ENCODE data around the gene BABAM2. TPM values are rescaled to one million over a fixed set of nuclear protein-coding genes. Genes with fewer than 3 reads are reported as not detected.

The BABAM2 gene
- total RNA-seq, 1 donor from 2014 or later = 25.4 TPM

DNA sequence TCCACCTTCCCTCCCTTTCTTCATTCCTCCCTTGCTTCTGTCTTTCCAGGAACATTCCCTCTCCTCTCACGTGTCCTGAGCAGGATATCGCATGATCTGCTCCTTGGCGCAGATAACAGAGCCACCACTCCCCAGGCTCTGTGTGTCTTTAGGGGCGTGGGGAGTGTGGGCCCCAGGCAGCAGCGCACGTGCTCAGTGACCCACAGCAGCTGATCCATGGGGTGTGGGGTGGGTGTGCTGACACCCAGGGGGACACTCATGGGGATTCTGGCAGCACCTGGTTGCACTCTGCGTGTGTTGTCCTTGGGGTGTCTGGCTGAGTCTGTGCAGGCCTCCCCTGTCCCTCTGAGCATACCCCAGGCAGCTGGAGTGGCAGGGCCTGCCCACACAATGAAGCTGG, 492.2 kb downstream of the BABAM2 start:
- DNase-seq = no peak

DNA sequence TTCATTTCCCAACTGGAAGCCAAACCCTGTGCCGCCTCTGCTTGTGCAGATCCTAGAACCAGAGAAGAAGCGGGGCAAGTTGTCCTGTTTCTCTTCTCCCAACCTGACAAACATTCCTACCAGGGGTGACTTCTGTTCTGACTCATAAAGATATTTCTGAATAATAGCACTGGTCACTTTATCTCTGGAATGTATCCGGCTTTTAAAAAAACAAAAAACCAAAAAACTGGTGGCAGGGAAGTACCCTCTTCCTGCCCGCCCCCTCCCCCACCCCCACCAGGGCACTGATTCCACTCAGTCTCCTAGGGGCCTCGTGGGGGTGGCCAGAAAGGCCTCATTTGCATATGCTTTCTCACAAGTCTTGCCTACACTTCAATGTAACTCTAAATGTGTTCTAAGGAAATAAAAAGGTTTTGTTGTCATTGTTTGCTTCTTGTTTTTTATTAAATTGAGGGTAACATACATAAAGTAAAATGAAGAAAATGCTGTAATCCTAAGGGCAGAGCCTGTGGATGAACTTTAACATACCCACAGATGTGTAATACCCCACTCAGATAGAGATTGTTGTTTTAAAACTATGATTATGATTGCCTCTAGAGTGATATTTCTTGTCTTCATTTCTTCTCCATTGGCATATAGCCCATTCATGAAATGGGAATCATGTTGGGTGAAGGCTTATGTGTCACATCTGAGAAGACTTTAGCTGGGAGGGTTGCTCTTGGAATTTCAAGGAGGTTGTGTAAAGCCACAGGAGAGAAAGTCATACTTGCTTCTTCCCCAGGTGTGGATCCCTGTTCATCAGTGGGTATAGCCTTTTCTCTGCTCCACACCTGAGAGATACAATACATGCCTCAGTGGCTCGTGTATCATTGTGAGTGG, 496.8 kb downstream of the BABAM2 start:
- no peak for DNase-seq

Small RNA genes lying within 50 kb of the gene (small RNA-seq; reads per million reads assigned to genes)
- gene MIR4263 (ENCODE audit: low replicate concordance) (not detected), gene RF02271 (ENCODE audit: low replicate concordance) (not detected)

Other genes with a start within 250 kb of the BABAM2 start
- 17.8 TPM for gene SUPT7L, start 227.1 kb upstream of the BABAM2 start, total RNA-seq
- gene SLC4A1AP, start 226.8 kb upstream of the BABAM2 start, total RNA-seq = 17.4 TPM
- 63.0 TPM for gene MRPL33, start 119.0 kb upstream of the BABAM2 start, total RNA-seq
- 1.2 TPM for gene RBKS, start 342 bp upstream of the BABAM2 start, total RNA-seq

Measured in skin of body (tissue), 3 donors.